A673 (cell line): ENCODE results near the gene EYA4. TPM values are rescaled to one million over a fixed set of nuclear protein-coding genes. Genes with fewer than 3 reads are reported as not detected.

Source experiments
- BruUV-seq: library from RNA; stranded (reverse); fragments of 400-500 nt; replicated peaks from 2 replicates; lab custom pipeline; 2021; lab: Mats Ljungman, UMichigan
- CTCF ChIA-PET: fragments of 300-600 bp; sonication (Branson Sonifier 250); formaldehyde crosslinking; loops from one replicate; lab custom pipeline; 2022; ENCODE audit warnings: antibody characterized with exemption; lab: Charles Lee
- POLR2A ChIA-PET: fragments of 300-600 bp; sonication (Branson Sonifier 250); formaldehyde crosslinking; loops from one replicate; lab custom pipeline; 2022; ENCODE audit warnings: antibody characterized with exemption; ENCODE audit not compliant: low non-redundant PET; lab: Charles Lee
- DNase-seq: peaks from one replicate; pipeline ENCODE4 v3.0.0-alpha.2; 2015; ENCODE audit warnings: low spot score
- H3K27ac ChIP-seq: fragments of 200-600 bp; sonication (generic); 2 replicates; pipeline ENCODE4 v1.5.1; 2016; ENCODE audit warnings: mixed run types, low read depth, mild to moderate bottlenecking, mixed read lengths, antibody characterized with exemption, low read length; ENCODE audit not compliant: poor library complexity, severe bottlenecking
- H3K27me3 ChIP-seq: fragments of 200-600 bp; sonication (generic); replicated peaks from 2 replicates; pipeline ENCODE4 v1.6.1; 2017; ENCODE audit warnings: mixed run types, low read depth, mild to moderate bottlenecking, mixed read lengths, antibody characterized with exemption, low read length; ENCODE audit not compliant: insufficient read depth, poor library complexity
- H3K36me3 ChIP-seq: fragments of 200-600 bp; sonication (generic); 2 replicates; pipeline ENCODE4 v1.6.1; 2016; ENCODE audit warnings: mixed run types, mild to moderate bottlenecking, mixed read lengths, antibody characterized with exemption, low read length; ENCODE audit not compliant: insufficient read depth, poor library complexity, severe bottlenecking
- H3K4me1 ChIP-seq: fragments of 200-600 bp; sonication (generic); 2 replicates; pipeline ENCODE4 v1.6.1; 2017; ENCODE audit warnings: mixed run types, mild to moderate bottlenecking, mixed read lengths, antibody characterized with exemption, low read length; ENCODE audit not compliant: insufficient read depth, poor library complexity, severe bottlenecking
- H3K4me3 ChIP-seq: fragments of 200-600 bp; sonication (generic); 2 replicates; pipeline ENCODE4 v1.5.1; 2016; ENCODE audit warnings: low read depth, mixed run types, mild to moderate bottlenecking, mixed read lengths, low read length; ENCODE audit not compliant: poor library complexity, severe bottlenecking
- H3K9me3 ChIP-seq: fragments of 200-600 bp; sonication (generic); 2 replicates; pipeline ENCODE4 v1.6.1; 2016; ENCODE audit warnings: mixed run types, low read depth, mild to moderate bottlenecking, mixed read lengths, antibody characterized with exemption, low read length; ENCODE audit not compliant: poor library complexity, severe bottlenecking
- CTCF ChIP-seq: fragments of 300-800, 200-600 bp; sonication (generic); conservative IDR thresholded peaks from 2 replicates; pipeline ENCODE4 v1.5.1; 2017; ENCODE audit warnings: low read depth, mild to moderate bottlenecking, antibody characterized with exemption, low read length, moderate library complexity, mixed read lengths
- EZH2 ChIP-seq: fragments of 200-600 bp; sonication (generic); IDR thresholded peaks from 2 replicates; pipeline ENCODE4 v1.6.1; 2017; ENCODE audit warnings: borderline replicate concordance, low read depth, mild to moderate bottlenecking, mixed read lengths, antibody characterized with exemption, low read length; ENCODE audit not compliant: poor library complexity, severe bottlenecking
- intact Hi-C: fragments of 100-400 bp; cut with micrococcal nuclease; formaldehyde crosslinking; loops from one replicate; pipeline ENCODE4 v1.10.0; 2022; ENCODE audit not compliant: unreplicated experiment
- total RNA-seq: library from RNA; stranded (reverse); gene quantifications from 2 replicates; pipeline ENCODE4 v1.2.3, GENCODE V29; 2021

The EYA4 gene
- total RNA-seq, 1 experiment from 2014 or later, result 1.3 TPM

DNA sequence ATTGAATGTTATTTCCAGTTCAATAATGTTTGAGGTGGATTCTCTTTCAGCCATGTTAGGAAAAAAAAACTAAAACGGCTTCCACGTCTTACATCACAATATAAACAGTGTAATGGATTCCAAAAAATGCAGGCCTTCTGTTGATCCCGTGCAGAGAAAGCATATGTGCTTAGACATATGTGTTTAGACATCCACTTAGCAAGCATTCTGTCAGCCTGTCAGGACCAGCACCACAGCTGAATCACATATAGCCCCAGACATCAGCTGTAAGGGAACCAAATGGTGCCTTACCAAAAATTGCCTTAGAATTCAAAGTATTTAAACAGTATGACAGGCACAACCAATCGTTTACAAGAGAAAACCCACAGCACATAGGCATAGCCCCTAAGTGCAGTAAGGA is 304.9 kb downstream of the EYA4 start:
- H3K27me3 ChIP-seq, result no peaks in the 10 kb centered on the region
- H3K4me3 ChIP-seq, result no peak overlapping the region
- no TSS peak for BruUV-seq
- ChIA-PET CTCF (no interaction called here), POLR2A (no interaction called here)
- H3K36me3 ChIP-seq, result no peaks in the 10 kb centered on the region
- no peak for DNase-seq
- intact Hi-C loops, result no loop called here
- TF ChIP-seq CTCF (no peak), EZH2 (no peak)
- H3K4me1 ChIP-seq, result no peaks in the 10 kb centered on the region
- H3K27ac ChIP-seq, result no peak overlapping the region
- no peaks in the 10 kb centered on the region for H3K9me3 ChIP-seq

- Histone ChIP-seq H3K27ac (no peak overlapping the region), H3K27me3 (no peaks in the 10 kb centered on the region), H3K9me3 (no peaks in the 10 kb centered on the region), H3K4me3 (no peak overlapping the region), H3K36me3 (no peaks in the 10 kb centered on the region), H3K4me1 (no peaks in the 10 kb centered on the region)
- intact Hi-C loops, result no loop called here
- BruUV-seq, result no TSS peak
- TF ChIP-seq EZH2, result no peak
- CTCF ChIA-PET, result no interaction called here
- DNase-seq, result no peak
- POLR2A ChIA-PET, result no interaction called here
Measured at GRCh38 chr6:133547136-133547535, 306.0 kb downstream of the EYA4 start.

GRCh38 chr6:133548423-133549159 is 307.4 kb downstream of the EYA4 start:
- TF ChIP-seq EZH2, result no peak
- TF ChIP-seq CTCF, result no peak
- CTCF ChIA-PET, result no interaction called here
- DNase-seq, result no peak
- Histone ChIP-seq H3K27ac (no peak overlapping the region), H3K9me3 (no peaks in the 10 kb centered on the region), H3K36me3 (no peaks in the 10 kb centered on the region), H3K27me3 (no peaks in the 10 kb centered on the region), H3K4me3 (no peak overlapping the region), H3K4me1 (no peaks in the 10 kb centered on the region)
- intact Hi-C loops, result no loop called here
- POLR2A ChIA-PET, result no interaction called here
- BruUV-seq, result no TSS peak

DNA sequence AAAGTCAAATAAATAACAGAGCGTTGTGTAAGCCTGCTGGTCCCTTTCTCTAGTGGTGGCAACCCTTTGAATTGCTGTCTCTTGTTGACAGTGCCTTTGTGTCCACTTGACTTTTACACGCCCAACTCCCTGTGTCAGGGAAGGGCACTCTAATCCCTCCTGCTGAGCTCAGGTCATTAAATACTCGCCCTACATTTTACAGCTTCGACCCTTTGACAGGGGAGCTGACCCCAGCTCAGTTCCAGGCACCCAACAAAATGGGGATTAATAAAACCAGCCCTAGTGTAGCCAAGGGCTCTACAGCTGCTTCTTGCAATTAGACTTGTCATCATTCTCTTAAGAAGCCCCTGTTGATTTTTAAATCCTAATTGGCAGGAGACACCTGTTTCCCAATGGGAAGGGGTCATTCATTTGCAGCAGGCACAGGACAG is 308.2 kb downstream of the EYA4 start:
- intact Hi-C loops, result no loop called here
- H3K27ac ChIP-seq, result no peak overlapping the region
- H3K36me3 ChIP-seq, result no peaks in the 10 kb centered on the region
- no peaks in the 10 kb centered on the region for H3K27me3 ChIP-seq
- H3K9me3 ChIP-seq, result no peaks in the 10 kb centered on the region
- CTCF ChIA-PET, result no interaction called here
- BruUV-seq, result no TSS peak
- no peak for DNase-seq
- no peak overlapping the region for H3K4me3 ChIP-seq
- TF ChIP-seq CTCF, result no peak
- no peak for TF ChIP-seq EZH2
- POLR2A ChIA-PET, result interaction anchor here (0.6 kb wide), 1 partner anchor 412 kb away, joined by 6 read pairs; no protein-coding TSS in a partner anchor
- no peaks in the 10 kb centered on the region for H3K4me1 ChIP-seq
